K562 (cell line): ENCODE measurements around the gene MRPS15. TPM values are rescaled to one million over a fixed set of nuclear protein-coding genes. Genes with fewer than 3 reads are reported as not detected.

Experiments used
- BDP1 ChIP-seq: IDR thresholded peaks from 3 replicates; pipeline ENCODE4 v1.6.1; 2011; ENCODE audit not compliant: insufficient read length, insufficient read depth
- BRCA1 ChIP-seq, 2 experiments: fragments of 450-650 bp in 1 of 2; sonication (generic) in 1 of 2; formaldehyde crosslinking in 1 of 2; IDR thresholded peaks; 2 replicates each; pipeline versions ENCODE4 v1.5.0 to v1.6.1; 2017 to 2020; ENCODE audit warnings: mild to moderate bottlenecking in 1 of 2, missing genetic modification reagents in 1 of 2
- CC2D1A ChIP-seq: fragments of 450-650 bp; IDR thresholded peaks from 2 replicates; pipeline ENCODE4 v1.6.1; 2017; ENCODE audit warnings: mild to moderate bottlenecking
- FOSL1 ChIP-seq: fragments of 200-800 bp; sonication (Bioruptor generic); conservative IDR thresholded peaks from 2 replicates; pipeline ENCODE4 v1.6.1; 2016; ENCODE audit warnings: missing genetic modification characterization, missing compliant biosample characterization
- GTF2A2 ChIP-seq: IDR thresholded peaks from 2 replicates; pipeline ENCODE4 v1.6.1; 2016; ENCODE audit warnings: mild to moderate bottlenecking, missing genetic modification characterization, missing compliant biosample characterization
- GTF2F1 ChIP-seq: IDR thresholded peaks from 2 replicates; pipeline ENCODE4 v1.6.1; 2011; ENCODE audit warnings: low read depth, low read length, improper control_type of control experiment
- HBP1 ChIP-seq: fragments of 450-650 bp; formaldehyde crosslinking; IDR thresholded peaks from 2 replicates; pipeline ENCODE4 v1.4.0; 2022; ENCODE audit warnings: missing genetic modification characterization
- ILF3 ChIP-seq: fragments of 450-650 bp; IDR thresholded peaks from 2 replicates; pipeline ENCODE4 v1.6.1; 2018; ENCODE audit warnings: antibody characterized with exemption, mild to moderate bottlenecking, moderate library complexity, borderline replicate concordance
- NFATC3 ChIP-seq: fragments of 450-650 bp; IDR thresholded peaks from 2 replicates; pipeline ENCODE4 v1.6.1; 2017; ENCODE audit warnings: mild to moderate bottlenecking
- PHB2 ChIP-seq: fragments of 450-650 bp; IDR thresholded peaks from 2 replicates; pipeline ENCODE4 v1.6.1; 2017; ENCODE audit warnings: low read depth
- PRMT5 ChIP-seq: sonication (generic); formaldehyde crosslinking; IDR thresholded peaks from 2 replicates; pipeline ENCODE4 v1.5.0; 2020; ENCODE audit warnings: missing genetic modification reagents
- RBM14 ChIP-seq: fragments of 200-400 bp; formaldehyde crosslinking; IDR thresholded peaks from 2 replicates; pipeline ENCODE4 v1.6.1; 2018; ENCODE audit warnings: low read depth, mild to moderate bottlenecking, low read length, moderate library complexity, borderline replicate concordance; ENCODE audit not compliant: insufficient read depth
- SMAD1 ChIP-seq: fragments of 150-350 bp; IDR thresholded peaks from 2 replicates; pipeline ENCODE4 v1.6.1; 2014; ENCODE audit warnings: low read length, low read depth; ENCODE audit not compliant: partially characterized antibody
- TEAD4 ChIP-seq, 2 experiments: sonication (generic) in 1 of 2; formaldehyde crosslinking in 1 of 2; IDR thresholded peaks; 2 replicates each; pipeline versions ENCODE4 v1.6.1 to v1.8.0; 2012 to 2022; ENCODE audit warnings: borderline replicate concordance in 1 of 2, inconsistent platforms in 1 of 2, low read length in 1 of 2, mild to moderate bottlenecking in 1 of 2, missing genetic modification reagents in 1 of 2
- TSHZ1 ChIP-seq: fragments of 250-450 bp; sonication (Bioruptor Pico); IDR thresholded peaks from 2 replicates; pipeline ENCODE4 v1.4.0; 2020; ENCODE audit warnings: mild to moderate bottlenecking, moderate library complexity
- ZBTB2 ChIP-seq: fragments of 450-650 bp; IDR thresholded peaks from 2 replicates; pipeline ENCODE4 v1.6.1; 2016; ENCODE audit warnings: antibody characterized with exemption
- ZKSCAN1 ChIP-seq: fragments of 150-350 bp; IDR thresholded peaks from 2 replicates; pipeline ENCODE4 v1.6.1; 2016; ENCODE audit warnings: low read depth, low read length
- ZNF174 ChIP-seq: fragments of 250-450 bp; sonication (Bioruptor Pico); IDR thresholded peaks from 2 replicates; pipeline ENCODE4 v1.4.0; 2020; ENCODE audit warnings: mild to moderate bottlenecking
- ZNF316 ChIP-seq: fragments of 450-650 bp; IDR thresholded peaks from 2 replicates; pipeline ENCODE4 v1.6.1; 2016
- ZNF436 ChIP-seq: fragments of 250-450, 450-650 bp; sonication (Bioruptor Pico); formaldehyde crosslinking; IDR thresholded peaks from 2 replicates; pipeline ENCODE4 v1.7.0; 2020; ENCODE audit warnings: mild to moderate bottlenecking
- ZNF507 ChIP-seq: conservative IDR thresholded peaks from 2 replicates; pipeline ENCODE4 v1.6.1; 2017; ENCODE audit warnings: missing genetic modification characterization, missing compliant biosample characterization
- ZSCAN32 ChIP-seq: fragments of 450-650 bp; formaldehyde crosslinking; IDR thresholded peaks from 2 replicates; pipeline ENCODE4 v1.4.0; 2020; ENCODE audit warnings: mild to moderate bottlenecking, moderate library complexity
- polyA plus RNA-seq, 8 experiments: library from polyadenylated mRNA; depleted of rRNA in 4 of 8; stranded (reverse) in 5 of 8; unstranded in 3 of 8; fragments of >200 nt; fragmentation: Nextera tagmentation in 2 of 8; fragmentation: Illumina TruSeq in 1 of 8; extraction: Ambion mirVana in 2 of 8; extraction: Trizol in 1 of 8; gene quantifications; 2 replicates each; pipeline versions ENCODE4 v1.2.1 to v1.2.3, GENCODE V29; 2011 to 2014; ENCODE audit warnings: inconsistent platforms in 1 of 8, missing spikeins in 1 of 8
- total RNA-seq, 7 experiments: library from RNA; depleted of rRNA in 6 of 7; stranded (reverse); fragments of >200 nt in 6 of 7; fragmentation: Illumina TruSeq in 2 of 7; extraction: Trizol in 2 of 7; gene quantifications; 2 replicates each; pipeline versions ENCODE4 v1.2.1 to v1.2.3, GENCODE V29; 2011 to 2021; ENCODE audit warnings: low replicate concordance in 1 of 7

Gene MRPS15
- total and polyA plus RNA-seq, 9 of the 15 experiments (the other 6 are each of a cell fraction or from before 2014, with no cell fraction given), result 62.9 to 286 (median 149) TPM

- no peak for TF ChIP-seq TSHZ1
- no peak for TF ChIP-seq GTF2A2 (tag)
- TF ChIP-seq ZNF174 (CRISPR knock-in tag), result no peak
- TF ChIP-seq FOSL1, result peak; percentile 80
- TF ChIP-seq BRCA1 (IDR thresholded peaks at IDR 0.05), result no peak
- no peak for TF ChIP-seq BRCA1 (CRISPR knock-in tag; IDR thresholded peaks at IDR 0.05)
- TF ChIP-seq CC2D1A, result peak; percentile 57
- TF ChIP-seq TEAD4 (IDR thresholded peaks at IDR 0.05; ENCODE audit: low read length), result peak; percentile 53; the same call in 1 of the 2 replicates
- 0 out of 2 replicates have a peak, but pooled peaks have one; percentile 26 for TF ChIP-seq TEAD4 (CRISPR knock-in tag; IDR thresholded peaks at IDR 0.05; ENCODE audit: borderline replicate concordance)
- TF ChIP-seq ZKSCAN1, result peak; percentile 71; the same call in 1 of the 2 replicates
- TF ChIP-seq ZBTB2, result peak; percentile 92
- TF ChIP-seq ILF3, result no peak
- peak; percentile 92; the same call in 1 of the 2 replicates for TF ChIP-seq RBM14
- peak; percentile 93 for TF ChIP-seq ZSCAN32
- TF ChIP-seq ZNF436 (CRISPR knock-in tag), result no peak
- peak; percentile 95 for TF ChIP-seq SMAD1
- peak; percentile 64 for TF ChIP-seq GTF2F1
- TF ChIP-seq PHB2, result peak; percentile 73; the same call in 1 of the 2 replicates
- 0 out of 2 replicates have a peak, but pooled peaks have one; percentile 71 for TF ChIP-seq PRMT5 (CRISPR knock-in tag)
- peak; percentile 45; the same call in 1 of the 2 replicates for TF ChIP-seq ZNF316
- 0 out of 2 replicates have a peak, but pooled peaks have one; percentile 51 for TF ChIP-seq NFATC3
- TF ChIP-seq BDP1, result no peak
- no peak for TF ChIP-seq ZNF507
- peak; percentile 93 for TF ChIP-seq HBP1 (CRISPR knock-in tag)
Observed at GRCh38 chr1:36463803-36464604, at the start of gene MRPS15 (continued).
